VCaP (cell line): Measurements from ENCODE around the gene TMEM94.

ENCODE experiments used
- H3K27ac ChIP-seq: fragments of 450-650 bp; 2 replicates; pipeline ENCODE4 v1.5.1; 2017
- TF ChIP-seq, protein P1 (sequence below): fragments of 450-650 bp; conservative IDR thresholded peaks from 2 replicates; pipeline ENCODE4 v1.5.1; 2017; ENCODE audit warnings: mild to moderate bottlenecking, moderate library complexity

The TMEM94 gene

DNA sequence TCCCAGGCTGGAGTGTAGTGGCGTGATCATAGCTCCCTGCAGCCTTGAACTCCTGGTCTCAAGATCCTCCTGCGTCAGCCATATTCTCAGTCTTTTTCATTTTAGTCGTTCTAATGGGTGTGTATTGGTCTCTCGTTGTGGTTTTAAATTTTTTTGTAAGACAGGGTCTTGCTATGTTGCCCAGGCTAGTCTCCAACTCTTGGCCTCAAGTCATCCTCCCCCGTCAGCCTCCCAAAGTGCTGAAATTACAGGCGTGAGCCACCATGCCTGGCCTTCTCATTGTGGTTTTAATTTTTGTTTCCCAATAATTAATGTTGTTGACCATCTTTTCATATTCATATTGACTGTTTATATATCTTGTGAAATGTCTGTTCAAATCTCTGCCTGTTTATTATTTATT lies 8.6 kb downstream of the TMEM94 start:
- TF ChIP-seq, protein P1, sequence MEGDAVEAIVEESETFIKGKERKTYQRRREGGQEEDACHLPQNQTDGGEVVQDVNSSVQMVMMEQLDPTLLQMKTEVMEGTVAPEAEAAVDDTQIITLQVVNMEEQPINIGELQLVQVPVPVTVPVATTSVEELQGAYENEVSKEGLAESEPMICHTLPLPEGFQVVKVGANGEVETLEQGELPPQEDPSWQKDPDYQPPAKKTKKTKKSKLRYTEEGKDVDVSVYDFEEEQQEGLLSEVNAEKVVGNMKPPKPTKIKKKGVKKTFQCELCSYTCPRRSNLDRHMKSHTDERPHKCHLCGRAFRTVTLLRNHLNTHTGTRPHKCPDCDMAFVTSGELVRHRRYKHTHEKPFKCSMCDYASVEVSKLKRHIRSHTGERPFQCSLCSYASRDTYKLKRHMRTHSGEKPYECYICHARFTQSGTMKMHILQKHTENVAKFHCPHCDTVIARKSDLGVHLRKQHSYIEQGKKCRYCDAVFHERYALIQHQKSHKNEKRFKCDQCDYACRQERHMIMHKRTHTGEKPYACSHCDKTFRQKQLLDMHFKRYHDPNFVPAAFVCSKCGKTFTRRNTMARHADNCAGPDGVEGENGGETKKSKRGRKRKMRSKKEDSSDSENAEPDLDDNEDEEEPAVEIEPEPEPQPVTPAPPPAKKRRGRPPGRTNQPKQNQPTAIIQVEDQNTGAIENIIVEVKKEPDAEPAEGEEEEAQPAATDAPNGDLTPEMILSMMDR = no peak
- H3K27ac ChIP-seq = no peak overlapping the region

DNA sequence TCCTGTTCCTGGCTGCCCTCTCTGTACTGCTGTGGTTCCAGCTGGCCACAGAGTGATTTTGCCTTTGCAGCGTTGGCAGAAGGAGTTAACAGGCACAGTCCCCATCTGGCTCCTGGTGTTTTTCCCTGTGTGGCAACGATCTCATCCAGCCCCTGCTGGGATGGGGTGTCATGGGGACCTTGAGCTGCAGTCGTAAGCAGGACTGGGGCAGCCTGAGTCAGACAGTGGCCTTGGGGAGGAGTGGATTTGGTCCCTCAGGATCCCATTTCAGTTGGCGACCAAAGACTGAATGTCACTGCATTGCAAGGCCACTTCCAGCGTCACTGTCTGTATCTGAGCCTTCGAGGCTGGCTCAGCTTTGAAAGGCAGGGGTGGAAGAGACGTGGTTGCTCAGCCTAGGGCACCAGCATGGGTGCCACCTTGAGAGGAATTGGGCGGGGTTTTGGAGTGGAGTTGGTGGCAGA lies 11.9 kb downstream of the TMEM94 start:
- H3K27ac ChIP-seq = no peak overlapping the region
- TF ChIP-seq, protein P1 = no peak

DNA sequence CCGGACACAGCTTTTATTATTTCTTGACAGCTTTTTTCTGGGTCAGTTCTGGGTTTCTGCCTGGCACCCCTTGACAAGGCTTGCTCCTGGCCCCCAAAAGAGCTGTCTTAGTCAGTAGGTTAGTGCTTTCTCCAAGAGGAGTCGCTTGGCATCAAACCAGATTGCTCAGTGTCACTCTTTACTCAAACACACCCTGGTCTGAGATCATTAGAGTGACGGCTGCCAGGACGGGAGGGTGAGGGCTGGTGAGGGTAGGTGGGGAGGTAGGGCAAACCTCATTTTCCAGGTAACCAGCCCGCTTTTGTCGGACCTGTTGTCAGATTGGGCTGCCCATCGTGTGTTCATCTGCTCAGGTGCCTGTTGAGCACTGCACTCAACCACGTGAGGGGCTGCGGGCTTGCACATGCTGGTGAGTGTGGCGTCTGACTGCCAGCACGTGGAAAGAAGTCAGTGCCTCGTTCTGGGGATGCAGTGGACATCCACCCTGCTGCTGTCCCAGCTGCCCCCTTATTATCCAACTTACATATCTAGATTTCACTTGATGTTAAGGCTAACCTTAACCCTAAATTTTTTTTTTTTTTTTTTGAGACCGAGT lies 12.4 kb downstream of the TMEM94 start:
- TF ChIP-seq, protein P1 = no peak
- H3K27ac ChIP-seq = no peak overlapping the region

DNA sequence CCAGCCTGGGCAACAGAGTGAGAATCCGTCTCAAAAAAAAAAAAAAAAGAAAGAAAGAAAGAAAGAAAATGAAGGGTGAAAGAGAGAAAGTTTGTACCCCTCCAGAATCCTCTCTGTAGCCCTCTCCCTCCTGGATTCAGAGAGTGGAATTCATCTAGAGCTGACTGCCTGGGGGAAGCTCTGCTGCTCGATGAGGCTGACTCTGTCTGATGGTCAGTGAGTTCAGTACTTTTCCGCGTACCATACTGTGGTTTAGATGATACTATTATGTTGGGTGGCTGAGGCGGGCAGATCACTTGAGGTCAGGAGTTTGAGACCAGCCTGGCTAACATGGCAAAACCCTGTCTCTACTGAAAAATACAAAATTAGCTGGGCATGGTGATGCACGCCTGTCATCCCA lies 14.8 kb downstream of the TMEM94 start:
- TF ChIP-seq, protein P1 = no peak
- H3K27ac ChIP-seq = no peak overlapping the region

DNA sequence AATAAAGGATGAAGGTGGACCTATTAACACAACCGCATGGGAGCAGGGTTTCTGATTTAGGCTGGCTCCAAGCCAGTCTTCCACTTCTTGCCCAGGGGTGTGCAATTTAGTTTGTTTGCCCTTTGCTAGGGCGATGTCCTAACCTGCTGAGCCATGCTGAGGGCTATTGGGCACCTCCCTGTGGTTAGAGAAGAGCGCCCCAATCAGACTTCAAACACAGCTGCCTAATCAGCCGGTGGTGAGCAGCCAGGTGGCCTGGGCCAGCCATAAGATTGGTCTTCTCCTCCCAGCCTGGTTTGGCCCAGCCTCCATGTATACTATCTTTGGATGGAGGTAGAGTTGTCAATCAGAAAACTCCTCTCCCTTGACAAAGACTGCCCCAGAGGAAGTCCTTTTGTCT lies 15.7 kb downstream of the TMEM94 start:
- TF ChIP-seq, protein P1 = no peak
- H3K27ac ChIP-seq = no peak overlapping the region

DNA sequence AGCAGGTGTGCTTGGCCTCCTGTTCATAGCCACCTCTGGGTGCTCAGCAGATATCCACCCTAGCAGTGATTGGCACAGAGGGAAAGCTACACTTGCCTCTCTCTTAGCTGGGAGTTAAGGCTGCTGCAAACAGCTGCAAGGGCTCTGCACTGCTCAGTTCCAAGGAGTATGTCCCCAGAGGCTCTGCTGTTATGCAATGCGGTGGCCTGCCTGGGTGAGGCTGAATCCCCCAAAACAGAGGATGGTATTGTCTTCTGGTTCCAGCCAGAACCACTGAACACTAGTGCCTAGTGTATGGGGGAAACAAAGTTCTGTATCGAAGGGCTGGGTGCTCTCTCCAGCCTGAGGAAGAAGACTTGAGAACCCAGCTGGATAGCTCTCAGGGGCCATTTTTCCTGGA lies 16.8 kb downstream of the TMEM94 start:
- TF ChIP-seq, protein P1 = no peak
- no peak overlapping the region for H3K27ac ChIP-seq

DNA sequence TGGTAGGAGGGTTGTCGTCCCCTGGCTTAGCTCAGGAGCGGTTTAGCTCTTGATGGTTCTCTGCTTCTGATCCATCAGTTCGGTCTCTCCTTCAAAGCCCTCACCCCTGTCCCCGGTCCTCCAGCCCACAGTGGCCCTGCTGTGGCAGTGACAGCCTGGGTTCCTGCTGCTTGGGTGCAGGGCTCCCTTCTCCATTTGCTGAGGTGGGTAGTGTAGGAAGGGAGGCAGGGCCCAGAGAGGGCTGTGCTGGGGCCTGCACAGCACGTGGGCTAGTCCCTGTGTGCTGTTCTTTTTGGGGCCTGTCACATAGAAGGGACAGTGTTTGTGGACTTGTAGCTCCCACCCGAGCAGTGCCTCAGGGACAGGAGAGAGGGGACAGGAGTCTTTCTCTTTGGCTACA lies 18.3 kb downstream of the TMEM94 start:
- TF ChIP-seq, protein P1 = no peak
- no peak overlapping the region for H3K27ac ChIP-seq
